ENCODE measurements around the gene A1BG. TPM values are rescaled to one million over a fixed set of nuclear protein-coding genes. Genes with fewer than 3 reads are reported as not detected.

A1BG gene
- total and polyA plus RNA-seq, 2 of the 13 experiments (the other 11 are each of a cell fraction or from before 2014, with no cell fraction given) = 14.7 to 41.4 TPM

- TF ChIP-seq ZBTB14 (CRISPR knock-in tag; IDR thresholded peaks at IDR 0.05) (peak; percentile 91), TBP (CRISPR knock-in tag; IDR thresholded peaks at IDR 0.05) (no peak), CHD2 (IDR thresholded peaks at IDR 0.05; ENCODE audit: low read depth, low read length) (no peak), SYNCRIP (IDR thresholded peaks at IDR 0.05; ENCODE audit: insufficient read depth, low read depth, low read length) (no peak), ATF7-NPFF (CRISPR knock-in tag; IDR thresholded peaks at IDR 0.05; ENCODE audit: low read depth) (peak; percentile 79; the same call in 1 of the 2 replicates), MAFF (IDR thresholded peaks at IDR 0.05; ENCODE audit: low read depth, low read length) (no peak), YEATS4 (CRISPR knock-in tag; IDR thresholded peaks at IDR 0.05; ENCODE audit: borderline replicate concordance) (peak; percentile 96), ZNF713 (CRISPR knock-in tag; IDR thresholded peaks at IDR 0.05) (no peak), HNF1B (CRISPR knock-in tag; IDR thresholded peaks at IDR 0.05) (peak; percentile 37; the same call in 1 of the 2 replicates), ZNF570 (CRISPR knock-in tag; IDR thresholded peaks at IDR 0.05; ENCODE audit: borderline replicate concordance) (no peak), HNF1A (IDR thresholded peaks at IDR 0.05; ENCODE audit: low read depth) (no peak), HNF1A (CRISPR knock-in tag; IDR thresholded peaks at IDR 0.05; ENCODE audit: borderline replicate concordance) (peak; percentile 18; the same call in 1 of the 2 replicates), ZNF768 (CRISPR knock-in tag; IDR thresholded peaks at IDR 0.05) (0 out of 2 replicates have a peak, but pooled peaks have one; percentile 10), MYC (CRISPR knock-in tag; IDR thresholded peaks at IDR 0.05; ENCODE audit: borderline replicate concordance) (peak; percentile 93), ZNF720 (CRISPR knock-in tag; IDR thresholded peaks at IDR 0.05) (no peak), KDM5B (CRISPR knock-in tag; IDR thresholded peaks at IDR 0.05; ENCODE audit: borderline replicate concordance) (peak; percentile 63; the same call in 1 of the 2 replicates), GZF1 (CRISPR knock-in tag; IDR thresholded peaks at IDR 0.05) (peak; percentile 85), RFX1 (IDR thresholded peaks at IDR 0.05) (peak; percentile 100), PLSCR1 (CRISPR knock-in tag; IDR thresholded peaks at IDR 0.05; ENCODE audit: borderline replicate concordance) (no peak)
- TF ChIP-seq, protein P1, sequence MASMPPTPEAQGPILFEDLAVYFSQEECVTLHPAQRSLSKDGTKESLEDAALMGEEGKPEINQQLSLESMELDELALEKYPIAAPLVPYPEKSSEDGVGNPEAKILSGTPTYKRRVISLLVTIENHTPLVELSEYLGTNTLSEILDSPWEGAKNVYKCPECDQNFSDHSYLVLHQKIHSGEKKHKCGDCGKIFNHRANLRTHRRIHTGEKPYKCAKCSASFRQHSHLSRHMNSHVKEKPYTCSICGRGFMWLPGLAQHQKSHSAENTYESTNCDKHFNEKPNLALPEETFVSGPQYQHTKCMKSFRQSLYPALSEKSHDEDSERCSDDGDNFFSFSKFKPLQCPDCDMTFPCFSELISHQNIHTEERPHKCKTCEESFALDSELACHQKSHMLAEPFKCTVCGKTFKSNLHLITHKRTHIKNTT (CRISPR knock-in tag; IDR thresholded peaks at IDR 0.05) = no peak
Observed at GRCh38 chr19:58362272-58362994, 9.1 kb upstream of the A1BG start, which contains the start of gene ZNF497 (continued).
